Measurements from ENCODE around the gene CELF2. TPM values are rescaled to one million over a fixed set of nuclear protein-coding genes. Genes with fewer than 3 reads are reported as not detected.

Gene CELF2
- total RNA-seq, 1 donor from 2014 or later, result 77.6 TPM

DNA sequence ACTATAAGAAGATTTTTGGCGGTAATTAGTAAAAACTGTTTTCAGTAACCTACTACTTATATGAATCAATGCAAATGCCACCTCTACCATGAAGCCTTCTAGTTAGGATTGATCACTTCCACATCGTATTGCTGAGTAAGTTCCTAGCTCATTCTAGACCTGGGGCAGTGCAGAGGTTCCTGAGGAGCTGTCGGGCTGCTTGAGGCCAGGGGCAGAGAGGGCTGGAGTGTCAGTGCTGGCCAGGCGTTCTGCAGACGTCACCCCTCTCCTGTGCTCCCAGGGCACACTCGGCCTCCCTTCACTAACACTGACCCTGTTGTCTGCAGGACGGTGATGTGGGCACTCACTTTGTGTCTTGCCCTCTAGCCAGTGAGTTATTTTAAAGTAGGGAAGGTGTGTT lies 275.7 kb downstream of the CELF2 start:
- peak overlapping the region; percentile 18 for H3K4me3 Mint-ChIP-seq
- peaks cover 48% of the 10 kb centered on the region for H3K4me1 Mint-ChIP-seq
- no peaks in the 10 kb centered on the region for H3K27me3 Mint-ChIP-seq (ENCODE audit: low read depth)
- peaks cover 39% of the 10 kb centered on the region for H3K36me3 Mint-ChIP-seq (ENCODE audit: low read depth)
- no peaks in the 10 kb centered on the region for H3K9me3 Mint-ChIP-seq
- TF ChIP-seq, protein P1, sequence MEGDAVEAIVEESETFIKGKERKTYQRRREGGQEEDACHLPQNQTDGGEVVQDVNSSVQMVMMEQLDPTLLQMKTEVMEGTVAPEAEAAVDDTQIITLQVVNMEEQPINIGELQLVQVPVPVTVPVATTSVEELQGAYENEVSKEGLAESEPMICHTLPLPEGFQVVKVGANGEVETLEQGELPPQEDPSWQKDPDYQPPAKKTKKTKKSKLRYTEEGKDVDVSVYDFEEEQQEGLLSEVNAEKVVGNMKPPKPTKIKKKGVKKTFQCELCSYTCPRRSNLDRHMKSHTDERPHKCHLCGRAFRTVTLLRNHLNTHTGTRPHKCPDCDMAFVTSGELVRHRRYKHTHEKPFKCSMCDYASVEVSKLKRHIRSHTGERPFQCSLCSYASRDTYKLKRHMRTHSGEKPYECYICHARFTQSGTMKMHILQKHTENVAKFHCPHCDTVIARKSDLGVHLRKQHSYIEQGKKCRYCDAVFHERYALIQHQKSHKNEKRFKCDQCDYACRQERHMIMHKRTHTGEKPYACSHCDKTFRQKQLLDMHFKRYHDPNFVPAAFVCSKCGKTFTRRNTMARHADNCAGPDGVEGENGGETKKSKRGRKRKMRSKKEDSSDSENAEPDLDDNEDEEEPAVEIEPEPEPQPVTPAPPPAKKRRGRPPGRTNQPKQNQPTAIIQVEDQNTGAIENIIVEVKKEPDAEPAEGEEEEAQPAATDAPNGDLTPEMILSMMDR (conservative IDR thresholded peaks at IDR 0.05), result no peak
- no peak overlapping the region for H3K27ac Mint-ChIP-seq (ENCODE audit: unreplicated experiment)
- DNase-seq (ENCODE audit: low read depth, low spot score), result no peak

- Mint-ChIP-seq H3K9me3 (no peaks in the 10 kb centered on the region), H3K27me3 (ENCODE audit: low read depth) (no peaks in the 10 kb centered on the region), H3K27ac (ENCODE audit: unreplicated experiment) (no peak overlapping the region), H3K4me1 (peaks cover 51% of the 10 kb centered on the region), H3K36me3 (ENCODE audit: low read depth) (peaks cover 34% of the 10 kb centered on the region), H3K4me3 (no peak overlapping the region)
- DNase-seq (ENCODE audit: low read depth, low spot score), result no peak
- TF ChIP-seq, protein P1 (conservative IDR thresholded peaks at IDR 0.05), result no peak
Observed at GRCh38 chr10:11294831-11295450, 277.3 kb downstream of the CELF2 start.

GRCh38 chr10:11295492-11295891 lies 277.8 kb downstream of the CELF2 start:
- DNase-seq (ENCODE audit: low read depth, low spot score), result no peak
- Mint-ChIP-seq H3K27ac (ENCODE audit: unreplicated experiment) (peak overlapping the region; percentile 83), H3K36me3 (ENCODE audit: low read depth) (peaks cover 32% of the 10 kb centered on the region)

DNA sequence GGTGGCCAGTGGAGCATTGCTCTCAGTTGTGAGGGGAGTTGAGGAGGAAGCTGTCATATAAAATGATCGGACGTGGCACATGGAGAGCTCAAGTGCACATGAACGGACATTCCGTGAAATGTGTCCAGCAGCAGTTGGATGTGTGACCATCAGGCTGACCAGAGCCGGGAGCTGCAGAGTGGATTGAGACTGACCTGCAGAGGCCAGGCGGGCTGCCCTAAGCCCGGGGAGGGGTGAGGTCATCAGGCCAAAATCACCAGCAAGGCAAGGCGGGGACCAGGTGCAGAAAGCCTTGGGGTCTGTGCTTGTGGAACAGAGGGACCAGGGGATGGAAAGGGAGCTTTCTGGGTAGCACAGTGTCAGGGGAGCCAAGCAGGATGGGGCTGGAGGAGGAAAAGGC lies 279.5 kb downstream of the CELF2 start:
- Mint-ChIP-seq H3K27me3 (ENCODE audit: low read depth) (no peaks in the 10 kb centered on the region), H3K27ac (ENCODE audit: unreplicated experiment) (no peak overlapping the region), H3K36me3 (ENCODE audit: low read depth) (peaks cover 35% of the 10 kb centered on the region), H3K9me3 (no peaks in the 10 kb centered on the region), H3K4me1 (peaks cover 61% of the 10 kb centered on the region), H3K4me3 (peak overlapping the region; percentile 29)
- TF ChIP-seq, protein P1 (conservative IDR thresholded peaks at IDR 0.05), result no peak
- no peak for DNase-seq (ENCODE audit: low read depth, low spot score)

More at GRCh38 chr10:11295492-11295891, 277.8 kb downstream of the CELF2 start:
- peaks cover 50% of the 10 kb centered on the region for H3K4me1 Mint-ChIP-seq
- H3K27me3 Mint-ChIP-seq (ENCODE audit: low read depth), result no peaks in the 10 kb centered on the region
- no peak overlapping the region for H3K4me3 Mint-ChIP-seq
- H3K9me3 Mint-ChIP-seq, result no peaks in the 10 kb centered on the region
- TF ChIP-seq, protein P1 (conservative IDR thresholded peaks at IDR 0.05), result no peak

DNA sequence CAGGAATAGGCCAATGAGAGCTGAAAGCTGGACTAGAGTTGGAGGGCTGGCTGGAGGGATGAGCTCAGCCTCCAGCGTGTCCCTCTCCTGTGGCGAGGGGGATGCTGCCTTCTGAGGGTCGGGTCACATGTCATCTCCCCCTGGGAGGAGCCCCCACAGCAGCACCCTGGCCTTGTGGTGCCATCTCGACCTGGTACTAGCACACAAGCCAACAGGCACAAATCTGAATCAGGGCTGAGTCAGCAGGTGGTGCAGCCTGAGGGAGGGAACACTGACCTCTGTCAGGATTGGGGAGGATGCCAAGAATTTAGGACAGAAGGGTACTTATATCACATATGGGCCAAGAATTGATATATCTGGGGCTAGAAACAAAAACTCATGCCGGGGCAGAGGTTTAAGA lies 280.4 kb downstream of the CELF2 start:
- H3K9me3 Mint-ChIP-seq, result no peaks in the 10 kb centered on the region
- peaks cover 67% of the 10 kb centered on the region for H3K4me1 Mint-ChIP-seq
- H3K36me3 Mint-ChIP-seq (ENCODE audit: low read depth), result peaks cover 41% of the 10 kb centered on the region
- H3K27me3 Mint-ChIP-seq (ENCODE audit: low read depth), result no peaks in the 10 kb centered on the region
- no peak for DNase-seq (ENCODE audit: low read depth, low spot score)
- no peak overlapping the region for H3K4me3 Mint-ChIP-seq
- TF ChIP-seq, protein P1 (conservative IDR thresholded peaks at IDR 0.05), result no peak
- no peak overlapping the region for H3K27ac Mint-ChIP-seq (ENCODE audit: unreplicated experiment)
